Stomach (tissue), 9 donors: Measurements from ENCODE around the gene NEUROG1. TPM values are rescaled to one million over a fixed set of nuclear protein-coding genes. Genes with fewer than 3 reads are reported as not detected.

Experiments used
- DNase-seq, 2 donors: peaks; one replicate each; pipeline versions ENCODE4 v3.0.0 to v3.0.0-alpha.2; 2013 to 2019
- H3K27ac ChIP-seq, 5 donors: fragments of 200-600 bp in 4 of 5; sonication (generic) in 4 of 5; one replicate each; pipeline ENCODE4 v1.5.1; 2013 to 2019; ENCODE audit warnings: mild to moderate bottlenecking in 1 of 5, moderate library complexity in 1 of 5
- H3K27me3 ChIP-seq, 3 donors: fragments of 200-600 bp; sonication (generic); one replicate each; pipeline ENCODE4 v1.5.1; 2017 to 2019; ENCODE audit warnings: mixed run types in 1 of 3
- H3K36me3 ChIP-seq, 4 donors: fragments of 200-600 bp; sonication (generic); 1 replicate in 3 of 4; 2 replicates in 1 of 4; pipeline ENCODE4 v1.5.1; 2016 to 2019
- H3K4me1 ChIP-seq, 4 donors: fragments of 200-600 bp; sonication (generic); one replicate each; pipeline ENCODE4 v1.5.1; 2016 to 2019
- H3K4me3 ChIP-seq, 4 donors: fragments of 200-600 bp; sonication (generic) in 3 of 4; one replicate each; pipeline ENCODE4 v1.5.1; 2016 to 2019; ENCODE audit warnings: mild to moderate bottlenecking in 1 of 4
- H3K9me3 ChIP-seq, 4 donors: fragments of 200-600 bp; sonication (generic); one replicate each; pipeline ENCODE4 v1.5.1; 2016 to 2019
- EP300 ChIP-seq: sonication (generic); formaldehyde crosslinking; IDR thresholded peaks from one replicate; pipeline ENCODE4 v1.6.1; 2017; ENCODE audit warnings: antibody characterized with exemption
- POLR2A ChIP-seq, 4 donors: fragments of 450-650 bp; IDR thresholded peaks; one replicate each; pipeline ENCODE4 v1.6.1; 2016; ENCODE audit warnings: antibody characterized with exemption in 4 of 4, control low read depth in 2 of 4, mild to moderate bottlenecking in 1 of 4, moderate library complexity in 1 of 4
- POLR2AphosphoS5 ChIP-seq, 3 donors: sonication (generic); formaldehyde crosslinking; IDR thresholded peaks; one replicate each; pipeline ENCODE4 v1.6.1; 2016; ENCODE audit warnings: antibody characterized with exemption in 3 of 3
- WGBS, 5 donors: extraction: QIAGEN DNeasy Blood & Tissue Kit in 3 of 5; methylation state at CpG; one replicate each; pipeline versions ENCODE4 v1.1.5 to v1.1.7; 2013 to 2018; 5-methylcytosine and 5-hydroxymethylcytosine counted together
- intact Hi-C: fragments of 100-400 bp; cut with DNase I; formaldehyde crosslinking; loops from one replicate; pipeline ENCODE4 v1.15.1; 2023; ENCODE audit warnings: low total_unique reads
- polyA plus RNA-seq, 3 donors: library from polyadenylated mRNA; stranded (reverse); fragments of 200-250 nt; gene quantifications; one replicate each; pipeline ENCODE4 v1.2.3, GENCODE V29; 2013
- total RNA-seq, 5 donors: library from RNA; depleted of rRNA; stranded (reverse); fragments of >200 nt; gene quantifications; one replicate each; pipeline versions ENCODE4 v1.1.0 to v1.2.3, GENCODE V29; 2014 to 2016
- TF ChIP-seq, protein P1 (sequence below), 7 experiments: fragments of 450-650 bp in 4 of 7; fragments of 200-600 bp in 3 of 7; sonication (generic) in 3 of 7; IDR thresholded peaks; one replicate each; pipeline ENCODE4 v1.5.1; 2016 to 2019; ENCODE audit warnings: antibody characterized with exemption in 7 of 7, control low read depth in 2 of 7, mild to moderate bottlenecking in 1 of 7
- donor health status: healthy with polysubstance abuse.
- donor health status: Bipolar disorder and iron deficiency.
- donor health status: healthy.

The NEUROG1 gene
- total and polyA plus RNA-seq, 8 donors: not detected

DNA sequence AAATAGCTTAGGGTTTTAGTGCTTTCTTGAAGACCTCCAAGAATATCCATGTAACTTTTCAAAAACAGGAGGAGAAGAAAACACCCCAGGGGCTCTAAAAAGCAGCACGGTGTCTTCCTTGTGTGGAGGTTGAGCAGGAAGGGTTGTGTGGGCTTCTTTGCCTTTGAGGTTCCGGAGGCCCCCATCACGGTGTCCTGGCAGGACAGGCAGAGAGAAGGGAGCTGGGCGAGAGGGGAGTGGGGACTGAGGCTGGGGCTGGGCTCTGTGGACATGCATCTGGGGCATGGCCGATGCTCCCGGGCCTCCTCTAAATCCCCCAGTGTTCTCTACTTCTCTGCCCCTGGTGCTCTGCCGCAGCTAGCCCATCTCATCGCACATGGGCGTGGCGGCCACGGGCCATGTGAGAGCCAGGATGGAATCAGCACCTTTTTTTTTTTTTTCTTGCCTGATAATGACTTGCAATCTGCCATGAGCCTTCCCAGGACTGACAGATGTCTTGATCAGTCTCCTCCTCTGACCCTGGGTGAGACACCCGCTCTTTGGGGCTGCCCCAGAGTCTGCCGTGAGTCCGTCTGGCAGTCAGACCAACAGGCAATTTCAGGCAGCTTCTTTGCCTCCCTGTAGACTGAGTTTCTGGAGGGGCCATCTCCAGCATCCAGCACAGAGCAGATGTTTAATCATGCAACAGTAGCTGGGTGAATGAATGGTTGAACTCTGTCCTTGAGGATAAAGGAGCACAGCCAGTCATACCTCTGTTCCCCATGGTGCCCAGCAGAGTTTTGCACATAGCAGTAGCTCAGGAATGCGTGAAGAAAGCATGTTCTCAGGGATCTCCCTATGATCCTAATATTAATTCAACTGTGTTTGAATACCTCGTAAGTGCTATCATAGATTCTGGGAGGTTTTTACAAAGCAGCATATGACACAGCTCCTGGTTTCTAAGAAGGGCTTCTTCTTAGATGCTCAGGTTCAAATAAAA is 30.9 kb upstream of the NEUROG1 start:
- H3K27me3 ChIP-seq: peaks cover 0 to 4% (median 0%) of the 10 kb centered on the region in 3 donors
- H3K27ac ChIP-seq: no peak overlapping the region
- no peaks in the 10 kb centered on the region for H3K36me3 ChIP-seq
- 78 to 87% (median 85%) methylated on average over 14 to 16 of the region's 16 CpGs for WGBS, 5 donors
- H3K4me3 ChIP-seq: no peak overlapping the region
- TF ChIP-seq POLR2AphosphoS5 (IDR thresholded peaks at IDR 0.05): no peak
- TF ChIP-seq EP300: no peak
- no peak for TF ChIP-seq POLR2A (IDR thresholded peaks at IDR 0.05)
- TF ChIP-seq, protein P1, sequence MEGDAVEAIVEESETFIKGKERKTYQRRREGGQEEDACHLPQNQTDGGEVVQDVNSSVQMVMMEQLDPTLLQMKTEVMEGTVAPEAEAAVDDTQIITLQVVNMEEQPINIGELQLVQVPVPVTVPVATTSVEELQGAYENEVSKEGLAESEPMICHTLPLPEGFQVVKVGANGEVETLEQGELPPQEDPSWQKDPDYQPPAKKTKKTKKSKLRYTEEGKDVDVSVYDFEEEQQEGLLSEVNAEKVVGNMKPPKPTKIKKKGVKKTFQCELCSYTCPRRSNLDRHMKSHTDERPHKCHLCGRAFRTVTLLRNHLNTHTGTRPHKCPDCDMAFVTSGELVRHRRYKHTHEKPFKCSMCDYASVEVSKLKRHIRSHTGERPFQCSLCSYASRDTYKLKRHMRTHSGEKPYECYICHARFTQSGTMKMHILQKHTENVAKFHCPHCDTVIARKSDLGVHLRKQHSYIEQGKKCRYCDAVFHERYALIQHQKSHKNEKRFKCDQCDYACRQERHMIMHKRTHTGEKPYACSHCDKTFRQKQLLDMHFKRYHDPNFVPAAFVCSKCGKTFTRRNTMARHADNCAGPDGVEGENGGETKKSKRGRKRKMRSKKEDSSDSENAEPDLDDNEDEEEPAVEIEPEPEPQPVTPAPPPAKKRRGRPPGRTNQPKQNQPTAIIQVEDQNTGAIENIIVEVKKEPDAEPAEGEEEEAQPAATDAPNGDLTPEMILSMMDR (IDR thresholded peaks at IDR 0.05): no peak
- DNase-seq: no peak
- H3K4me1 ChIP-seq: no peaks in the 10 kb centered on the region
- intact Hi-C loops: no loop called here
- H3K9me3 ChIP-seq: no peaks in the 10 kb centered on the region

- 26 to 33% (median 32%) methylated on average over 14 to 16 of the region's 16 CpGs for WGBS, 5 donors
- Histone ChIP-seq H3K36me3 (no peaks in the 10 kb centered on the region), H3K27me3 (peaks cover 0 to 4% (median 0%) of the 10 kb centered on the region in 3 donors), H3K4me3 (no peak overlapping the region), H3K4me1 (peaks cover 0 to 3% (median 2%) of the 10 kb centered on the region in 4 donors), H3K9me3 (no peaks in the 10 kb centered on the region), H3K27ac (no peak overlapping the region)
- DNase-seq: peak; percentile 79 to 82
- intact Hi-C loops: no loop called here
- TF ChIP-seq, protein P1 (IDR thresholded peaks at IDR 0.05): peak in 5 of 7 experiments; percentile 54 to 82 (median 80)
- TF ChIP-seq EP300: no peak
These were observed 30.1 kb upstream of the NEUROG1 start for GRCh38 chr5:135565725-135566421.

DNA sequence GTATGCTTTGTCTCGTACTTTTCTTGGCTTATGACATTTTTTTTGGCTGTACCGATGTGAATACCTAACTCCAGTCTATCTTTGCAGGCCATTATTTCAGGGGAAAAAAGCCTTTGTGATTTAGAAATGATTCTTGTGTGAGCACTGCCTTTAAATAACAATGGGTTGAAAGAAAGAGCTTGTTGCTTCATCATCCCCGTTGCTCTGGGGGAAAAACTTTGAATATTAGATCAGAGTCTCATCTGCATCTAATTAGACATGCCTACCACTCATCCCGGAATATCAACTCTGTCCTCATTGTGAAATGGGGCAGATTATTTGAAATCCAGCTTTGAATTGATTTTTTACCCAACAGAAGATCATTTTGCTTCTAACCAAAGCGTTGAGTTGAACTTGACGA is 29.5 kb upstream of the NEUROG1 start:
- Histone ChIP-seq H3K27ac (no peak overlapping the region), H3K9me3 (no peaks in the 10 kb centered on the region), H3K27me3 (peaks cover 0 to 5% (median 0%) of the 10 kb centered on the region in 3 donors), H3K4me1 (peaks cover 0 to 8% (median 6%) of the 10 kb centered on the region in 4 donors), H3K36me3 (no peaks in the 10 kb centered on the region), H3K4me3 (no peak overlapping the region)
- DNase-seq: no peak
- WGBS, 5 donors: 73 to 80% (median 76%) methylated on average over 6 of the region's 6 CpGs
- intact Hi-C loops: no loop called here
- no peak for TF ChIP-seq POLR2A (IDR thresholded peaks at IDR 0.05)
- no peak for TF ChIP-seq EP300
- TF ChIP-seq, protein P1 (IDR thresholded peaks at IDR 0.05): no peak
- TF ChIP-seq POLR2AphosphoS5 (IDR thresholded peaks at IDR 0.05): no peak

DNA sequence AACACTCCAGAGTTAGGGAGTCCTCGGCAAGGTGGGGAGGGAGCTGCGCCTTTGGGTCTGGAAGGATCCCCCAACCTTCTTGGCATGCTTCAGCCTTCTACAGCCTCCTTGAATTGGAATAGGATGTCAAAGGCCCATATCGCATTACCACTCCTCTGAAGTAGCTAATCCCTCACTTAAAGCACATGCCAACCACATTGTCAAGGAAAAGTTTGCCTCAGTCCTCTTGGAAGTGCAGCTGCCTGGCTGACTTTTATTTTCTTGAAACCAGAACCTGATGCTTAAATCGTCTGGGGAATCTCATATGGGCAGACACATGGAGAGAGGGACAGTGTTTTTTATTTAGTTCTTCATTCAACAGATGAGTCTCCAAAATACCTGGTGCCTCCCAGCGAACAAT is 28.6 kb upstream of the NEUROG1 start:
- no peak overlapping the region for H3K27ac ChIP-seq
- WGBS, 5 donors: 78 to 85% (median 78%) methylated on average over 5 of the region's 5 CpGs
- peaks cover 0 to 11% (median 0%) of the 10 kb centered on the region in 3 donors for H3K27me3 ChIP-seq
- H3K36me3 ChIP-seq: no peaks in the 10 kb centered on the region
- intact Hi-C loops: loop anchor here (5.0 kb wide), 1 partner anchor 263 kb away; no protein-coding TSS in a partner anchor
- DNase-seq: no peak
- no peaks in the 10 kb centered on the region for H3K9me3 ChIP-seq
- H3K4me3 ChIP-seq: no peak overlapping the region
- H3K4me1 ChIP-seq: peaks cover 0 to 8% (median 6%) of the 10 kb centered on the region in 4 donors
- TF ChIP-seq, protein P1 (IDR thresholded peaks at IDR 0.05): no peak
- TF ChIP-seq POLR2AphosphoS5 (IDR thresholded peaks at IDR 0.05) (no peak), POLR2A (IDR thresholded peaks at IDR 0.05) (no peak)
